Measurements from ENCODE around the gene PHACTR3. TPM values are rescaled to one million over a fixed set of nuclear protein-coding genes. Genes with fewer than 3 reads are reported as not detected.

PHACTR3 gene
- total RNA-seq, 4 donors from 2014 or later: 0.66 to 7.8 TPM; not detected in 2

DNA sequence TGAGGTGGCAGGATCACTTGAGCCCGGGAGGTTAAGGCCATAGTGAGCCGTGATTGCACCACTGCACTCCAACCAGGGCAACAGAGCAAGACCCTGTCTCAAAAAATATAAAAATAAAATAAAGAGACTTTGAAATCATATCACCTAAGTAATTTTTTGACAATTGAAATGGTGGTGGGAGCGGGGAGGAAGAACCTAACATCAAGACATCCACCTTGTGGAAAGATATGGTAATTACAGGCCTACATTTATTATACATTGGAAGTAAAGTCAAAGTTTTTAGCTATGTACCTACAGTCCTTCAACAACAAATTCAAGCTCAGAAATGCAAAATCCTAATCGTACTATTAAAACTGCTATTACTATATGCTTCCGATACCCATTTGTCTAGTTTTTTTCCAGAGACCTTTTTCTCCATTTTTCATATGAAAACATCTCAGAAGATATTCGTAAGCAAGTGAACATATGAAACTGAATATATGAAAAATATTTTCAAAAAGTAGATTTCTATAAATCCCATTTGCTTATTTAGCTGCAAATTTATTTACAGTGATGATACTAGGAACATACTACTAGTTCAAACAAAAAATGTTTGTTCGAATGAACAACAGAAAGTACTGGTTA lies 245.8 kb downstream of the PHACTR3 start:
- TF ChIP-seq, protein P1, sequence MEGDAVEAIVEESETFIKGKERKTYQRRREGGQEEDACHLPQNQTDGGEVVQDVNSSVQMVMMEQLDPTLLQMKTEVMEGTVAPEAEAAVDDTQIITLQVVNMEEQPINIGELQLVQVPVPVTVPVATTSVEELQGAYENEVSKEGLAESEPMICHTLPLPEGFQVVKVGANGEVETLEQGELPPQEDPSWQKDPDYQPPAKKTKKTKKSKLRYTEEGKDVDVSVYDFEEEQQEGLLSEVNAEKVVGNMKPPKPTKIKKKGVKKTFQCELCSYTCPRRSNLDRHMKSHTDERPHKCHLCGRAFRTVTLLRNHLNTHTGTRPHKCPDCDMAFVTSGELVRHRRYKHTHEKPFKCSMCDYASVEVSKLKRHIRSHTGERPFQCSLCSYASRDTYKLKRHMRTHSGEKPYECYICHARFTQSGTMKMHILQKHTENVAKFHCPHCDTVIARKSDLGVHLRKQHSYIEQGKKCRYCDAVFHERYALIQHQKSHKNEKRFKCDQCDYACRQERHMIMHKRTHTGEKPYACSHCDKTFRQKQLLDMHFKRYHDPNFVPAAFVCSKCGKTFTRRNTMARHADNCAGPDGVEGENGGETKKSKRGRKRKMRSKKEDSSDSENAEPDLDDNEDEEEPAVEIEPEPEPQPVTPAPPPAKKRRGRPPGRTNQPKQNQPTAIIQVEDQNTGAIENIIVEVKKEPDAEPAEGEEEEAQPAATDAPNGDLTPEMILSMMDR (IDR thresholded peaks at IDR 0.05; ENCODE audit: low read depth): no peak

DNA sequence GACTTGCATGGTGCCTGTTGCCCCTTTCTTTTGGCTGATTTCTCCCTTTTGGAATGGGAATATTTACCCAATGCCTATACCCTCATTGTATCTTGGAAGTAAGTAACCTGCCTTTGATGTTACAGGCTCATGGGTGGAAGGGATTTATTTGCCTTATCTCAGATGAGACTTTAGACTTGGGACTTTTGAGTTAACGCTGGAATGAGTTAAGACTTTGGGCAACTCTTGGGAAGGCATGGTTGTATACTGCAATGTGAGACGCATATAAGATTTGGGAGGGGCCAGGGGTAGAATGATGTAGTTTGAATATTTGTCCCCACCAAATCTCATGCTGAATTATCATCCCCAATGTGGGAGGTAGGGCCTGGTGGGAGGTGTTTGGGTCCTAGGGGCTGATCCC lies 253.6 kb downstream of the PHACTR3 start:
- TF ChIP-seq, protein P1 (IDR thresholded peaks at IDR 0.05; ENCODE audit: low read depth): no peak

- TF ChIP-seq, protein P1 (IDR thresholded peaks at IDR 0.05; ENCODE audit: low read depth): no peak
Measured at GRCh38 chr20:59858425-59858824, 254.1 kb downstream of the PHACTR3 start.

DNA sequence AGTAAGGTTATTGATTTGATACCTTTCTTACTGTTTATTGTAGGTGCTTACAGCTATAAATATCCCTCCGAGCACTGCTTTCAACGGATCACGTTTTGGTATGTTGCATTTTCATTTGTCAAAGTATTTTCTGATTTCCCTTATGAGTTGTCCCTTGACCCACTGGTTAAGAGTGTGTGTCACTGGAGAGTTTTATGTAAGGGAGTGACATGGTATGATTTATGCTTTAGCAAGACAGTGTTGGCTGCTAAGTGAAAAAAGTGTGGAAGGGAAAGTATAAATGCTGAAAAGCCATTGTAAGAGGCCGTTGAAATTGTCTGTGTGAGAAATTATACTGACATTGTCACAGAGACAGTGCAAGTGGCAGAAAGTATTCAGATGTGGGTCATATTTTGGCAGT lies 257.1 kb downstream of the PHACTR3 start:
- TF ChIP-seq, protein P1 (IDR thresholded peaks at IDR 0.05; ENCODE audit: low read depth): no peak

- TF ChIP-seq, protein P1 (IDR thresholded peaks at IDR 0.05; ENCODE audit: low read depth): no peak
Measured at GRCh38 chr20:59863058-59863457, 258.7 kb downstream of the PHACTR3 start.

- TF ChIP-seq, protein P1 (IDR thresholded peaks at IDR 0.05; ENCODE audit: low read depth): no peak
Measured at GRCh38 chr20:59864726-59865125, 260.4 kb downstream of the PHACTR3 start.

DNA sequence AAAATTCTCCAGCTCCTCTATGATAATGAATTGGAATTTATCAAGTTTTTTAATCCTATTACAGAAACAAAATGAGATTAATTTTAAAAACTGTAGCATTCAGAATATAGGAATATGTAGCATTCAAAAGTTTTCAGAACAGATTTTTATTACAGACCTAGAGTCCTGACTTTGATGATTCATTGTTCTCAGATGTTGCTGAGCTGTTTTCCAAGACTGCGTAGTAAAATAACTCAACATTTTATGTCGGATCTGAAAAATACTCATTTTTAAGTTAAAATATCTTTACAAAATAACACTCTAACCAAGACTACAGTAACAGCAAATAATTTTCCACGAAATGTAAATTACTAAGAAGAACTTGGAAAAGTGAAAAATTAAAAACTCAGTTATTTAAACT lies 262.0 kb downstream of the PHACTR3 start:
- TF ChIP-seq, protein P1 (IDR thresholded peaks at IDR 0.05; ENCODE audit: low read depth): no peak

All from subcutaneous adipose tissue (tissue), 4 donors.